Tibial nerve (tissue), 3 donors: ENCODE measurements around the gene TRAK1.

ENCODE experiments used
- POLR2A ChIP-seq, 2 donors: fragments of 450-650 bp; IDR thresholded peaks; one replicate each; pipeline ENCODE4 v1.6.1; 2017; ENCODE audit warnings: antibody characterized with exemption in 2 of 2, mild to moderate bottlenecking in 2 of 2, moderate library complexity in 2 of 2
- TF ChIP-seq, protein P1 (sequence below), 5 experiments: fragments of 200-600 bp in 3 of 5; fragments of 450-650 bp in 2 of 5; sonication (generic) in 3 of 5; IDR thresholded peaks; one replicate each; pipeline ENCODE4 v1.5.1; 2016 to 2019; ENCODE audit warnings: antibody characterized with exemption in 5 of 5, mild to moderate bottlenecking in 3 of 5, moderate library complexity in 2 of 5

DNA sequence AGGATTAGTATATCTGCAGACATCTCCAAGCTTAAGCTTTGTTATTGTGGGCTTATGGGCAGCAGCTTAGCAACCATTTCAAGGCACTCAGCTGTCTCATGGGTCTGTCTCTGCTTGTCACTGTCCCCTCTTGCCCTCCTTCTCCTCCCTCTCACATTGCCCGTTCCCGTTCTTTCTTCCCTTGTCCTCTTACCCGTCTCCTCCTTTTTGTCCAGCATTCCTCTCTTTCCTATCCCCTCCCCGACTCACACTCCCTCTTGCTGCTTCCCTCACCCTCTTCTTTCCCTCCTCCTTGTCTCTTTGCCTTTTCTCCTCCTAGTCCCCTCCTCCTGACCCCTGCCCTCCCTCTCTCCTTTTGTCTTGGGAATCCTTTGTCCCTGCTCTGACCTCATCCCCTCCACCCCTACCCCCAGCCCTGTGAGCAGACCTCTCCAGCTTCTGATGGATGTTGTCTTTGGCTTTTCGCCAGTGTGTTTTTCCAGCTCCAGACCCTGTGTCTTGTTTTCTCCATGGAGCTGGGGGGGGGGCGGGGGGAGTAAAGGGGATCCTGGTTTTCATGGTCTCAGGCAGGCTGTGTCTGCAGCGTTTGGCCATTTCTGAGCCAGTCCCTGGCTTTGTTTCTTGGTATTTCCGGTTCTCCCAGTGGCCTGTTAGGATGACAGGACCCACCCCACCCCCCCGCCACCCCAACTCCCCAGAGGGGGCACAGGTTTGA, 47.9 kb upstream of the TRAK1 start:
- no peak for TF ChIP-seq POLR2A (IDR thresholded peaks at IDR 0.05)
- TF ChIP-seq, protein P1, sequence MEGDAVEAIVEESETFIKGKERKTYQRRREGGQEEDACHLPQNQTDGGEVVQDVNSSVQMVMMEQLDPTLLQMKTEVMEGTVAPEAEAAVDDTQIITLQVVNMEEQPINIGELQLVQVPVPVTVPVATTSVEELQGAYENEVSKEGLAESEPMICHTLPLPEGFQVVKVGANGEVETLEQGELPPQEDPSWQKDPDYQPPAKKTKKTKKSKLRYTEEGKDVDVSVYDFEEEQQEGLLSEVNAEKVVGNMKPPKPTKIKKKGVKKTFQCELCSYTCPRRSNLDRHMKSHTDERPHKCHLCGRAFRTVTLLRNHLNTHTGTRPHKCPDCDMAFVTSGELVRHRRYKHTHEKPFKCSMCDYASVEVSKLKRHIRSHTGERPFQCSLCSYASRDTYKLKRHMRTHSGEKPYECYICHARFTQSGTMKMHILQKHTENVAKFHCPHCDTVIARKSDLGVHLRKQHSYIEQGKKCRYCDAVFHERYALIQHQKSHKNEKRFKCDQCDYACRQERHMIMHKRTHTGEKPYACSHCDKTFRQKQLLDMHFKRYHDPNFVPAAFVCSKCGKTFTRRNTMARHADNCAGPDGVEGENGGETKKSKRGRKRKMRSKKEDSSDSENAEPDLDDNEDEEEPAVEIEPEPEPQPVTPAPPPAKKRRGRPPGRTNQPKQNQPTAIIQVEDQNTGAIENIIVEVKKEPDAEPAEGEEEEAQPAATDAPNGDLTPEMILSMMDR (IDR thresholded peaks at IDR 0.05): no peak
